IMR-90 (cell line): ENCODE measurements around the gene ZNF26. TPM values are rescaled to one million over a fixed set of nuclear protein-coding genes. Genes with fewer than 3 reads are reported as not detected.

Experiments
- ATAC-seq: fragments of 200-7000 bp; cut with Tn5 transposase; 2 replicates; pipeline ENCODE4 v1.9.1; 2020; ENCODE audit warnings: low read depth, mild to moderate bottlenecking, moderate library complexity
- BruUV-seq: library from RNA; stranded (reverse); fragments of 400-500 nt; replicated peaks from 2 replicates; lab custom pipeline; 2021; lab: Mats Ljungman, UMichigan
- CTCF ChIA-PET: fragments of 300-600 bp; formaldehyde crosslinking; extraction: SDS; loops from one replicate; lab custom pipeline; 2021; ENCODE audit warnings: antibody characterized with exemption; lab: Yijun Ruan, JAX
- POLR2A ChIA-PET: fragments of 300-600 bp; sonication (Branson Sonifier 250); formaldehyde crosslinking; loops from one replicate; lab custom pipeline; 2022; ENCODE audit warnings: antibody characterized with exemption; ENCODE audit not compliant: unreplicated experiment; lab: Charles Lee
- DNase-seq: peaks from one replicate; pipeline ENCODE4 v3.0.0; 2013
- H2AFZ ChIP-seq: replicated peaks from 2 replicates; pipeline ENCODE3; 2013; ENCODE audit warnings: low read length, mild to moderate bottlenecking; ENCODE audit not compliant: poor library complexity
- H2AK5ac ChIP-seq: 2 replicates; pipeline ENCODE4 v1.6.1; 2013; ENCODE audit warnings: low read depth, low read length, inconsistent platforms
- H2AK9ac ChIP-seq: replicated peaks from 2 replicates; pipeline ENCODE3; 2013; ENCODE audit warnings: mild to moderate bottlenecking, low read depth, low read length, moderate library complexity; ENCODE audit not compliant: poor library complexity
- H2BK120ac ChIP-seq: 2 replicates; pipeline ENCODE4 v1.6.1; 2013; ENCODE audit warnings: low read depth, low read length, inconsistent platforms
- H2BK15ac ChIP-seq: 3 replicates; pipeline ENCODE4 v1.6.1; 2013; ENCODE audit warnings: low read depth, low read length, inconsistent platforms
- H2BK20ac ChIP-seq: 2 replicates; pipeline ENCODE4 v1.6.1; 2013; ENCODE audit warnings: low read depth, mild to moderate bottlenecking, inconsistent platforms, low read length, moderate library complexity
- H2BK5ac ChIP-seq: 2 replicates; pipeline ENCODE4 v1.6.1; 2013; ENCODE audit warnings: mild to moderate bottlenecking, low read depth, low read length, inconsistent platforms; ENCODE audit not compliant: poor library complexity, severe bottlenecking
- H3K14ac ChIP-seq: replicated peaks from 2 replicates; pipeline ENCODE4 v1.6.1; 2013; ENCODE audit warnings: low read depth, low read length, inconsistent platforms
- H3K18ac ChIP-seq: 2 replicates; pipeline ENCODE4 v1.6.1; 2013; ENCODE audit warnings: low read depth, low read length, control low read depth
- H3K23ac ChIP-seq: 2 replicates; pipeline ENCODE4 v1.6.1; 2013; ENCODE audit warnings: low read depth, low read length, inconsistent platforms
- H3K27ac ChIP-seq: 2 replicates; pipeline ENCODE4 v1.5.1; 2013; ENCODE audit warnings: mild to moderate bottlenecking, control low read depth, low read length; ENCODE audit not compliant: insufficient read depth
- H3K27me3 ChIP-seq: 2 replicates; pipeline ENCODE4 v1.6.1; 2013; ENCODE audit warnings: low read length; ENCODE audit not compliant: control insufficient read depth, insufficient read depth
- H3K36me3 ChIP-seq: 2 replicates; pipeline ENCODE4 v1.6.1; 2013; ENCODE audit warnings: low read length, mixed read lengths; ENCODE audit not compliant: control insufficient read depth, insufficient read depth
- H3K4ac ChIP-seq: 2 replicates; pipeline ENCODE4 v1.6.1; 2013; ENCODE audit warnings: low read depth, low read length, inconsistent platforms
- H3K4me1 ChIP-seq: 2 replicates; pipeline ENCODE4 v1.6.1; 2013; ENCODE audit warnings: low read length, mixed read lengths; ENCODE audit not compliant: control insufficient read depth, insufficient read depth
- H3K4me2 ChIP-seq: 2 replicates; pipeline ENCODE4 v1.6.1; 2013; ENCODE audit warnings: low read depth, mild to moderate bottlenecking, control low read depth, low read length, moderate library complexity
- H3K4me3 ChIP-seq: 2 replicates; pipeline ENCODE4 v1.5.1; 2013; ENCODE audit warnings: low read depth, mild to moderate bottlenecking, control low read depth, low read length, moderate library complexity; ENCODE audit not compliant: insufficient read depth
- H3K56ac ChIP-seq: 2 replicates; pipeline ENCODE4 v1.6.1; 2013; ENCODE audit warnings: low read length, inconsistent platforms; ENCODE audit not compliant: insufficient read depth; ENCODE audit errors: extremely low read depth
- H3K79me1 ChIP-seq, 2 experiments: 2 replicates each; pipeline ENCODE4 v1.6.1; 2013; ENCODE audit warnings: low read length in 2 of 2, inconsistent platforms in 1 of 2, low read depth in 1 of 2
- H3K9ac ChIP-seq: 2 replicates; pipeline ENCODE4 v1.6.1; 2013; ENCODE audit warnings: low read depth, low read length, control low read depth
- H3K9me1 ChIP-seq: 2 replicates; pipeline ENCODE4 v1.6.1; 2013; ENCODE audit warnings: low read length, inconsistent platforms; ENCODE audit not compliant: insufficient read depth
- H3K9me3 ChIP-seq: 2 replicates; pipeline ENCODE4 v1.6.1; 2013; ENCODE audit warnings: low read length; ENCODE audit not compliant: control insufficient read depth, insufficient read depth
- H4K20me1 ChIP-seq: 2 replicates; pipeline ENCODE4 v1.6.1; 2013; ENCODE audit warnings: low read length, inconsistent platforms; ENCODE audit not compliant: insufficient read depth
- H4K5ac ChIP-seq: 2 replicates; pipeline ENCODE4 v1.6.1; 2013; ENCODE audit warnings: mild to moderate bottlenecking, low read depth, low read length, control low read depth
- H4K8ac ChIP-seq, 2 experiments: 2 replicates each; pipeline ENCODE4 v1.6.1; 2013; ENCODE audit warnings: low read depth in 2 of 2, low read length in 2 of 2, control low read depth in 1 of 2, inconsistent platforms in 1 of 2
- H4K91ac ChIP-seq: 2 replicates; pipeline ENCODE4 v1.6.1; 2013; ENCODE audit warnings: low read depth, low read length, inconsistent platforms; ENCODE audit not compliant: insufficient read depth
- MXI1 ChIP-seq: IDR thresholded peaks from 2 replicates; pipeline ENCODE4 v1.6.1; 2012; ENCODE audit warnings: low read depth, mild to moderate bottlenecking, low read length, moderate library complexity, borderline replicate concordance
- NFE2L2 ChIP-seq: fragments of 150-350 bp; IDR thresholded peaks from 2 replicates; pipeline ENCODE4 v1.6.1; 2016; ENCODE audit warnings: low read depth, mild to moderate bottlenecking, low read length
- RAD21 ChIP-seq: IDR thresholded peaks from 2 replicates; pipeline ENCODE4 v1.6.1; 2012; ENCODE audit warnings: low read length, improper control_type of control experiment
- RCOR1 ChIP-seq: IDR thresholded peaks from 2 replicates; pipeline ENCODE4 v1.6.1; 2012; ENCODE audit warnings: mild to moderate bottlenecking, low read length, improper control_type of control experiment; ENCODE audit not compliant: insufficient replicate concordance
- SMC3 ChIP-seq: fragments of 150-350 bp; IDR thresholded peaks from 2 replicates; pipeline ENCODE4 v1.6.1; 2016; ENCODE audit warnings: low read depth, mild to moderate bottlenecking, antibody characterized with exemption, low read length, moderate library complexity
- WGBS, 2 experiments: methylation state at CpG; one replicate each; pipeline versions ENCODE4 v1.1.5 to v1.1.7; 2013; ENCODE audit warnings: missing lambda C conversion rate in 2 of 2; ENCODE audit not compliant: insufficient read length in 1 of 2; ENCODE audit errors: extremely low coverage in 2 of 2; 5-methylcytosine and 5-hydroxymethylcytosine counted together
- dilution Hi-C: fragments of 300-500 bp; cut with HindIII; formaldehyde crosslinking; loops from one replicate; pipeline ENCODE4 v1.14.3; 2018; ENCODE audit warnings: low sequenced_read_pairs; ENCODE audit not compliant: unreplicated experiment
- in situ Hi-C: fragments of 300-500 bp; cut with MboI; formaldehyde crosslinking; loops from 3 replicates; pipeline ENCODE4 v1.14.3; 2019; ENCODE audit warnings: low sequenced_read_pairs, inconsistent platforms, mixed read lengths
- intact Hi-C: fragments of 100-400 bp; cut with micrococcal nuclease; formaldehyde crosslinking; loops from 2 replicates; pipeline ENCODE4 v1.10.0; 2022
- polyA plus RNA-seq, 3 experiments: library from polyadenylated mRNA; depleted of rRNA; stranded (reverse); fragments of >200 nt; gene quantifications; 2 replicates each; pipeline ENCODE4 v1.2.3, GENCODE V29; 2012; ENCODE audit warnings: low replicate concordance in 1 of 3
- total RNA-seq: library from RNA; depleted of rRNA; stranded (reverse); fragments of >200 nt; gene quantifications from 2 replicates; pipeline ENCODE4 v1.2.3, GENCODE V29; 2012
- TF ChIP-seq, protein P1 (sequence below): conservative IDR thresholded peaks from 2 replicates; pipeline ENCODE4 v1.5.1; 2012; ENCODE audit warnings: mild to moderate bottlenecking, low read depth, low read length, improper control_type of control experiment

The ZNF26 gene
- total and polyA plus RNA-seq, 2 of the 4 experiments (the other 2 are of a cell fraction): 6.3 to 11.8 TPM

DNA sequence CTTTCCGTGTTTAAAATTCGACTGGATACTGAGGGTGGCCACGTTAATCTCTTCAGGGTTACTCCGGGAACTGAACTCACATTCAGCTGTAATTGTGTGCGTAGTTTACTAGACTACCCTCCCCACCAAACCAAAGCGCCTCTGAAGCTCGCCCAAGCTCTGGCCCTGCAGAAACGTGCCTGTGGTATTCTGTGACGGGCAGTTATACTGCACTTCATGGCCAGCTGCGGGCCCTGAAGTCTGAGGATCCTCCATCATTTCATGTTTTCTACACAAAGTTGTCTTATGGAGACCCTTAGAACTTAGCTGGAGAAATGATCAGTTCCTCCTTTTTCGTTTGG, 688 bp downstream of the ZNF26 start:
- WGBS, 2 experiments: 17% methylated on average over 1 of the region's 11 CpGs; no CpG with 5 or more reads in 1 of the 2 experiments
- CTCF ChIA-PET: interaction anchor here (0.8 kb wide), 1 partner anchor 10 kb away, joined by 3 read pairs; no protein-coding TSS in a partner anchor
- Histone ChIP-seq H2BK5ac (peak overlapping the region; percentile 33), H2AK5ac (no peak overlapping the region; the same call in 1 of the 2 replicates), H3K4me1 (no peaks in the 10 kb centered on the region), H3K9ac (peak overlapping the region; percentile 89), H4K91ac (no peak overlapping the region), H2BK120ac (no peak overlapping the region), H3K56ac (0 out of 2 replicates have a peak overlapping the region, but pooled peaks have one; percentile 48), H4K8ac (peak overlapping the region; percentile 95 to 96; a peak in 3 of 4 replicates), H2BK15ac (no peak overlapping the region), H3K9me1 (no peaks in the 10 kb centered on the region), H3K4ac (0 out of 2 replicates have a peak overlapping the region, but pooled peaks have one; percentile 47), H4K5ac (no peak overlapping the region; the same call in 1 of the 2 replicates), H3K18ac (no peak overlapping the region), H3K79me1 (peaks cover 9 to 12% of the 10 kb centered on the region in 2 experiments; a peak in 3 of 4 replicates), H2AK9ac (peak overlapping the region; percentile 86), H3K27me3 (no peaks in the 10 kb centered on the region), H4K20me1 (no peaks in the 10 kb centered on the region), H3K4me3 (peak overlapping the region; percentile 83), H2AFZ (peak overlapping the region; percentile 92), H3K36me3 (peaks cover 3% of the 10 kb centered on the region), H2BK20ac (no peak overlapping the region), H3K23ac (0 out of 2 replicates have a peak overlapping the region, but pooled peaks have one; percentile 19), H3K27ac (peak overlapping the region; percentile 77; the same call in 1 of the 2 replicates), H3K4me2 (peak overlapping the region; percentile 96), H3K14ac (peak overlapping the region; percentile 73; the same call in 1 of the 2 replicates), H3K9me3 (peaks cover 13% of the 10 kb centered on the region; the same call in 1 of the 2 replicates)
- peak; percentile 9; the same call in 1 of the 2 replicates for ATAC-seq
- POLR2A ChIA-PET: no interaction called here
- no peak for TF ChIP-seq RCOR1
- no peak for TF ChIP-seq MXI1
- TF ChIP-seq SMC3: no peak
- no peak for TF ChIP-seq RAD21
- TF ChIP-seq NFE2L2: no peak
- TF ChIP-seq, protein P1, sequence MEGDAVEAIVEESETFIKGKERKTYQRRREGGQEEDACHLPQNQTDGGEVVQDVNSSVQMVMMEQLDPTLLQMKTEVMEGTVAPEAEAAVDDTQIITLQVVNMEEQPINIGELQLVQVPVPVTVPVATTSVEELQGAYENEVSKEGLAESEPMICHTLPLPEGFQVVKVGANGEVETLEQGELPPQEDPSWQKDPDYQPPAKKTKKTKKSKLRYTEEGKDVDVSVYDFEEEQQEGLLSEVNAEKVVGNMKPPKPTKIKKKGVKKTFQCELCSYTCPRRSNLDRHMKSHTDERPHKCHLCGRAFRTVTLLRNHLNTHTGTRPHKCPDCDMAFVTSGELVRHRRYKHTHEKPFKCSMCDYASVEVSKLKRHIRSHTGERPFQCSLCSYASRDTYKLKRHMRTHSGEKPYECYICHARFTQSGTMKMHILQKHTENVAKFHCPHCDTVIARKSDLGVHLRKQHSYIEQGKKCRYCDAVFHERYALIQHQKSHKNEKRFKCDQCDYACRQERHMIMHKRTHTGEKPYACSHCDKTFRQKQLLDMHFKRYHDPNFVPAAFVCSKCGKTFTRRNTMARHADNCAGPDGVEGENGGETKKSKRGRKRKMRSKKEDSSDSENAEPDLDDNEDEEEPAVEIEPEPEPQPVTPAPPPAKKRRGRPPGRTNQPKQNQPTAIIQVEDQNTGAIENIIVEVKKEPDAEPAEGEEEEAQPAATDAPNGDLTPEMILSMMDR: no peak
- dilution Hi-C loops (no loop called here), in situ Hi-C loops (no loop called here), intact Hi-C loops (loop anchor here (1.0 to 2.0 kb wide), 3 partner anchors 50 to 142 kb away; partner anchors contain the start of genes ZNF140 and ZNF84)
- no TSS peak for BruUV-seq
- DNase-seq: peak; percentile 27
